Renal cortical epithelial cell (primary cell): ENCODE measurements around the gene TPSD1. TPM values are rescaled to one million over a fixed set of nuclear protein-coding genes. Genes with fewer than 3 reads are reported as not detected.
"Not testable (repeated sequence)": the region's sequence is repeated elsewhere in the genome, so short reads cannot be mapped to it uniquely, and the experiment has no call there.

Experiments used
- DNase-seq: peaks from one replicate; pipeline ENCODE4 v3.0.0-alpha.2; 2011; ENCODE audit warnings: low read depth
- total RNA-seq: library from RNA; depleted of rRNA; stranded (reverse); fragments of >200 nt; gene quantifications from 2 replicates; pipeline ENCODE4 v1.2.3, GENCODE V29; 2014

Gene TPSD1
- not detected in 2 replicates for total RNA-seq

DNA sequence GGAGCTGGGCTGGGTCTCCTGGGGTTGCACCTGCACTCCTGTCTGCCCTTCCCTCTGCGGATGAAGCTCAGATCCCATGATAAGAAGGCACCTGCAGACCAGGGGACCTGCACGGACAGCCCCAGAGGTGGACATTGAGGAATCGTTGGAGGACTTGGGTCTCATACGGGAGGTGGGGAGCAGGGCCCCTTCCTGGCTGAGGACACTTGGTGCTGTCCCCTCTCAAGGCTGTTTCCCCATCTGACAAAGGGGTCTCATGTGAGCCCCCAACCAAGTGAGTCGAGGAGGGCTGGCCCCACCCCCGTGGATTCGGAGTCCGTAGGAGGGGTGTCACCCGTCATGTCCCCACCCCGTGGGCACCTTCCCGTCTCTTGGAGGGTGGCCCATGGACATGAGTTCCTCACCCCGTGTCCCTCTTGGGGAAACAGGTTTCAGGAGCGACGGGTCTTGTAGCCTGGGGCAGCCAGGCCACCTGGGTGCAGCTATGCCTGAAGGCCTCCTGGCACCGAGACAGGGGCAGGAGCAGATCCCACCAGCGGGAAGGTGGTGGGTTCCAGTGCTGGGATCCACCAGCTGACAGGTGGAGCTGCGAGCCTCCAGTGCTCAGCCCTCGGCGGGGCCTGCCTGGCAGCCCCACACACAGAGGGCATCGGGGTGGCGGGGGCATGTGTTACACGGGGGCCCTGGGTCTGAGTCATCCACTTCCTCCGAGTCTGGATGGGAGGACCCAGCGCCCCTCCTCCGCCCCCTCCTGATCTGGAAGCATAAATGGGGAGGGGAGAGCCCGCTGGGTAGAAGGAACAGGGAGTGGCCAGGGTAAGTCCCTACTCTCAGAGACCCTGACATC is at the start of gene TPSD1:
TSS of gene TPSD1 (plus strand) at position 794 of the 847 bp plus-strand sequence. CDS start 212 bp downstream, outside the sequence.
- DNase-seq = not testable (repeated sequence)

DNA sequence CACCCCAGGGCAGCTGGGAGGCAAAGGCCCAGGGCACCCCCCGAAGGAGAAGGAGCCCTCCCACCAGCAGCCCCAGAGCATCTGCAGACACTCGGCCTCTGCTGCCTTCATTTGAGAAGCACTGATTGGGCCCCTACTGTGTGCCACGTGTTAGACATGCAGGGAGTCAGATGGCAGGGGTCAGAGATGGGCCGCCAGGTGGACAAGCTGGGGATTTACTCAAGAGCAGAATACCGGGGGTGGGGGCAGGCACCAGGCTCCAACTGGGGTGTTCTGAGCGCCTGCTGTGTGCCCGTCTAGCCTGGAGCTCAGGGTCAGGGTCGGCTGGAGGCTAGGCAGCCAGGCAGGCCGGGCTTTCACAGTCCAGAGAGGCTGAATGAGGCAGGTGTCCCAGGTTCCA is 49.5 kb upstream of the TPSD1 start:
- no peak for DNase-seq

DNA sequence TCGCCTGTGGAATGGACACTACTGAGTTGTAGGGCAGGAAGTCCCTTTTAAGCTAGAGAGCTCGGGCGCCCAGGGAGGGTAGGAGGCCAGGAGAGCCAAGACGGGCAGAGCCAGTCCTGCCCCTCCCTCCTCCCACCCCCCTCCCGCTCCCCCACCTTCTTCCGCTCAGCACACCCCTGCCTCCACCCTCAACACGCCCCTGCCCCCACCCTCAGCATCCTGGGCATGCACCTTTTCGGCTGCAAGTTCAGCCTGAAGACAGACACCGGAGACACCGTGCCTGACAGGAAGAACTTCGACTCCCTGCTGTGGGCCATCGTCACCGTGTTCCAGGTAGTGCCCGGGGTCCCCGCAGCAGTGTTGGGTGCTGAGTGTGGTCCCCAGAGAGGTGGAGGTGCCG is 49.1 kb upstream of the TPSD1 start:
- no peak for DNase-seq

DNA sequence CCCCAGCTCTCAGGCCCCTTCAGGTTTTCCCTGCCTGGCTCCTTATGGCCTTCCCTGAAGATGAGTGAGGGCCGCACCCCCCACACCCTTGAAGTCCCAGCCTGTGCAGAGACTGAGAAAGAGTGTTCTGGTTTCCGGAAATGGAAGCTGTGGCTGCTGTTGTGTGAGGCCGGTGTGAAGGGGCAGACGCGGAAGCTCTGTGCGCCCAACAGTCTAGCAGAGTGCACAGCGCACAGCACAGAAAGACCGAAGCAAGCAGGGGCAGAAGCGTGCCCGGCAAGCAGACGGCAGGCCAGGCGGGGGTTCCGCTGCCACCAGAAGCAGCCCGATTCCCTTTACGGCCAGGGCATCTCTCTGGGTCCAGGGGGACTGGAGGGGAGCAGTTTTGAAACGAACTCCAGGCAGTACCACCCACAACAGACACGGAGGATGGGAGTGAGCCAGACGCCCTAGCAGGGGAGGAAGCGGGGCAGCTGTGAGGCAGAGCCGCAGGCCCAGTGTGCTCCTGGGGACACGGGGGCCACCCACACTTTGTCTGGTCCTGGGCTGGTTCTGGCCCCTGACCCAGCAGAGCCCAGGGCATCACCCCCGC is 47.5 kb upstream of the TPSD1 start:
- no peak for DNase-seq

DNA sequence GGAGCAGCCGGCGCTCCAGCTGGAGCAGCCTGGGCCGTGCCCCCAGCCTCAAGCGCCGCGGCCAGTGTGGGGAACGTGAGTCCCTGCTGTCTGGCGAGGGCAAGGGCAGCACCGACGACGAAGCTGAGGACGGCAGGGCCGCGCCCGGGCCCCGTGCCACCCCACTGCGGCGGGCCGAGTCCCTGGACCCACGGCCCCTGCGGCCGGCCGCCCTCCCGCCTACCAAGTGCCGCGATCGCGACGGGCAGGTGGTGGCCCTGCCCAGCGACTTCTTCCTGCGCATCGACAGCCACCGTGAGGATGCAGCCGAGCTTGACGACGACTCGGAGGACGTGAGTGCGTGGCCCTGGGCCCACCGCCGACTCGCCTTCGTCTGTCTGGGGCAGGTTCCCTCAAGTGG is 46.8 kb upstream of the TPSD1 start:
- no peak for DNase-seq

DNA sequence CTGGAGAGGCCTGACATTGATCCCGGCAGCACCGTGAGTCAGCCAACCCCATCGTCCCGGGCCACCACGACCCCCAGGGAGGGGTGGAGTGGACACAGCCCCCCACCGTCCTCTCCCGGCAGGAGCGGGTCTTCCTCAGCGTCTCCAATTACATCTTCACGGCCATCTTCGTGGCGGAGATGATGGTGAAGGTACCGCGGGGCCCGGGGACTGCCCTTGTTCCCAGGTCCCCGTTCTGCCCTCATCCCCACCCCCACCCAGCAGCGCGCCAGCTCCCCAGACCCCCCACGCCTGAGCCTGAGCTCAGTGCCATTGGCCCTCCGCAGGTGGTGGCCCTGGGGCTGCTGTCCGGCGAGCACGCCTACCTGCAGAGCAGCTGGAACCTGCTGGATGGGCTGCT is 45.4 kb upstream of the TPSD1 start:
- no peak for DNase-seq

DNA sequence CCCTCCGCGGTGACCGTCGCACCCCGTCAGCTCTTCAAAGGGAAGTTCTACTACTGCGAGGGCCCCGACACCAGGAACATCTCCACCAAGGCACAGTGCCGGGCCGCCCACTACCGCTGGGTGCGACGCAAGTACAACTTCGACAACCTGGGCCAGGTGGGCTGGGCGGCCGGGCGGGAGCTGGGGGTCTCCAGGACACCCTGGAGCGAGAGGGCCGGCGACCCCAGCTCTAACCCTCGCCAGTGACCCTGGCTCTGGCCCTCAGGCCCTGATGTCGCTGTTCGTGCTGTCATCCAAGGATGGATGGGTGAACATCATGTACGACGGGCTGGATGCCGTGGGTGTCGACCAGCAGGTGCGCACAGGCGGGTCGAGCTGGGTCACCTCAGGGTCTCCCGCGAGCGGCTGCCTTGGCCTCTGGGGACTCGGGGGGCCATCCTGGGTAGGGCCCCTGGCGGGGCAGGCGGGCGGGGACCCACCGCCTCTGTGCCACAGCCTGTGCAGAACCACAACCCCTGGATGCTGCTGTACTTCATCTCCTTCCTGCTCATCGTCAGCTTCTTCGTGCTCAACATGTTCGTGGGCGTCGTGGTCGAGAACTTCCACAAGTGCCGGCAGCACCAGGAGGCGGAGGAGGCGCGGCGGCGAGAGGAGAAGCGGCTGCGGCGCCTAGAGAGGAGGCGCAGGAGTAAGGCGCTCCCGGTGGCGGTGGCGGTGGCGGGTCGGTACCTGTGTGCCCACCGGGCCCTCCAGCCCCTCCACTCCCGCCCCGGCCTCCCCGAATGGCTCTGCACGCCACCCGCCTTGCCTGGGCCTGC is 44.2 kb upstream of the TPSD1 start:
- DNase-seq = no peak

DNA sequence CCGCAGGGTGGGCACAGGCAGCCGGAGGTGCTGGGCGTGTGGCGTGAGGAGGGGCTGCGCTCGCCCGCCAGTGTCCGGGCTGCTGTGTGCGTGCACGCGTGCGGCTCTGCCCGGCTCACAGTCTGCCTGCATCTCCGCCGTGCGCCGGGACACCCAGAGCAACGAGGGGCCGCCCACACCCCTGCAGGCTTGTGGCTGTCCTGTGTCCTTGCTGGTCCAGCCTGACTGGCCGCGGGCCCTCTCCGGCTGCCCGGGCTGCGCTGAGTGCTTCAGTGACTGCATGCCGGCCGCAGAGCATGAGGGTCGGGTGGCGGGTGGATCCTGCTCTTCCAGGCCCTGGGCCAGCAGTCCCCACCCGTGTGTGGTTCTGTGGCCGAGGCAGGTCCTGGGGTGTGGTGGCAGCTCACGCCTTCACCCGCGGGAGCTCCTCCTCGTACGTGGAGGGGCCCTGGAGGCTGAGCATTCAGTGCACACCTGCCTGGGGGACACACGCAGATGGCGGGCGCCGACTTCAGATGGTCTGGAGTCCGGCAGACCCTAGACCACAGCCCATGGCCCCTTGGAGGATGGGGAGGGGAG is 43.2 kb upstream of the TPSD1 start:
- DNase-seq = no peak

DNA sequence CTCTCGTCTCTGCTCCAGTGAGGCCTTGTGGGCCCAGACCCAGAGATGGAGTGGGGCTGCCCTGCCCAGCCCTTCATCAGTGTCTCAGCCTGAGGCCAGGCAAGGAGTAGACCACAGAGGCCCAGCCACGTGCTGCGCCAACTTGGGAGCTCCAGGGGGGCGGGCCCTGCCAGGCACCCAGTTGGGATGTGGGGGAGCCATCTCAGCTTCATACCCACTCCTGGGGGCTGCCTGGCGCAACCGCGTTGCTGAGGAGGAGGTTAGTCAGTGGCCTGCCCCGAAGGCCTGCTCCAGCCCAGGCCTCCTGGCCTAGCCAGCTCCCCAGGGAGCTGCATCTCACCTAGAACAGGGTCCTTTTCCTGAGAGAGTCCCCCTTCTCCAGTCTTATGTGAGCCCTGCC is 42.6 kb upstream of the TPSD1 start:
- no peak for DNase-seq

DNA sequence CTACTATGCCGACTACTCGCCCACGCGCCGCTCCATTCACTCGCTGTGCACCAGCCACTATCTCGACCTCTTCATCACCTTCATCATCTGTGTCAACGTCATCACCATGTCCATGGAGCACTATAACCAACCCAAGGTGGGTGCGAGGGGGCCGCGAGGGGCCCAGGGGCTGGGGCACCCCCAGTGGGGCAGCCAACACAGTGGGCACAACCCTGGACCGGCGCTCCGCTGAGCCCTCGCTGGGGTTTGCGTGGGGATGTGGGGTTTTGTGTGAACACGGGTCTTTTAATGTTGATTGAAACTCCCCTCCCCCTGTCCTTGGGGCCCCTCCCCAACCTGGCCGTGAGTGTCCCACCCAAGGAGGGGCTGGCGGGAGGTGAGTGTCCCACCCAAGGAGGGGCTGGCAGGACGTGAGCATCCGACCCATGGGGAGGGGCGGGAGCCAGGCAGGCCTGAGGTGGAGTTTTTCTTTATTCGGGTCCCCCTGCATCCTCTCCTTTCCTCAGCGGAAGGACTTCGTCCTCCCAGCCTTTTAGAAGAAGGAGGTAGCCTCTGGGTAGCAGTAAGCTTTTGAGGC is 42.0 kb upstream of the TPSD1 start:
- DNase-seq = no peak

DNA sequence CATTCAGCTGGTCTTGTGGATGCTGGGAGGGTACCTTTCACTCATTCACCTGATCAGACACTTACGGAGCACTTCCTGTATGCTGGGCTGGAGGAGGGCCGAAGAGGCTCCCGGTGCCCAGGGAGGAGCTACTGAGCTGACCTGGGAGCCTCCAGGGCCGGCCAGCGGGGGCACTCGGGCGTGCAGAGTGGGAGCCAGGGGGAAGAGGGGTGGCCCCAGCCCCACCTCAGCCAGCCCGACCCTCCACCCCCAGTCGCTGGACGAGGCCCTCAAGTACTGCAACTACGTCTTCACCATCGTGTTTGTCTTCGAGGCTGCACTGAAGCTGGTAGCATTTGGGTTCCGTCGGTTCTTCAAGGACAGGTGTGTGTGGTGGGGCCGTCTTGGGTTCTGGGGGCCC is 41.1 kb upstream of the TPSD1 start:
- DNase-seq = no peak

DNA sequence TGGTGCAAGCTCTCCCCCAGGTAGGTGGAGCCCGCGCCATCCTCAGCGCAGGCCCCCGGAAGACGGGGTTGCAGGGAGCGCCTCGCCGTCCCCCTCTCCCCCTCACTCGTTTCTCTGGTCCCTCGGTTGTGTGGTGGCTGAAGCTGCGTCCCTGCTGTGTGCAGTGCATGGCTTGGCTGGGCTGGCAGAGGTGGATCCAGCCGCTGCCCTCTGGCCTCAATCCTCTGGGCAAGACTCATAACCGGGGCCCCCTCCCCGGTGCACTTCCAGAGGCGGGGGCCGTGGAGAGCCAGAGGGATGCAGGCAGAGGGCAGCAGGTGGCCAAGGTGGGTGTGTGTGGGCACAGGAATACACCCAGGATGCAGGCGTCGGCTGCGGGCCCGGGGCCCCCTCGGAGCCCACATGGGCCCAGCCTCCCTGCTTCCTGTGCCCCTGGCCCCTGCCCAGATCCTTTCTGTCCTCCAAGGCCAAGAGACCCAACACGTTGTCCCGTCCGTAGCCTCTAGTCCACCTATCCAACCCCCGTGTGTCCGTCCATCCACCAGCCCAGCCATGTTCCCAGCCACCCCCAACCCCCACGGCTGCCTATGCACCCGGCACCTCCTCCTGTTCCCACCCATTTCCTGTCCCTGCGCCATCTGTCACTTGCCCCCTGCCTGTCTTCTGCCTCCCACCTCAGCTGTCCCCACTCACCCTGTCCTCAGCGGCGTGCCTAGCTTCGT is 40.1 kb upstream of the TPSD1 start:
- DNase-seq = no peak

DNA sequence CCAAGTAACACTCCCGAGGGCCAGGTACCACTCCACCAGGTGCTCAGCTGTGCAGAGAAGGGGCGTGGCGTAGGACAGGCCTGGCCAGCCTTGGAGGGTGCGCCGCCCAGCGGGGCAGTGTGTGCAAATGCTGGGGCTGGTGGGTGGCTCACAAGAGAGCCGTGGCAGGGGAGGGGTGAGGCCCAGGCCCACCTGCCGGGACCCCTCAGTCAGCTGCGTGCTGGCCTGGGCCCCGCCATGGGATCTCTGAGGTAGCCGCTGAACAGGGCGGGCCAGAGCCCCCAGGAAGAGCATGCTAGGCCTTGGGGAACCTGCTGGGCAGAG is 39.6 kb upstream of the TPSD1 start:
- no peak for DNase-seq

DNA sequence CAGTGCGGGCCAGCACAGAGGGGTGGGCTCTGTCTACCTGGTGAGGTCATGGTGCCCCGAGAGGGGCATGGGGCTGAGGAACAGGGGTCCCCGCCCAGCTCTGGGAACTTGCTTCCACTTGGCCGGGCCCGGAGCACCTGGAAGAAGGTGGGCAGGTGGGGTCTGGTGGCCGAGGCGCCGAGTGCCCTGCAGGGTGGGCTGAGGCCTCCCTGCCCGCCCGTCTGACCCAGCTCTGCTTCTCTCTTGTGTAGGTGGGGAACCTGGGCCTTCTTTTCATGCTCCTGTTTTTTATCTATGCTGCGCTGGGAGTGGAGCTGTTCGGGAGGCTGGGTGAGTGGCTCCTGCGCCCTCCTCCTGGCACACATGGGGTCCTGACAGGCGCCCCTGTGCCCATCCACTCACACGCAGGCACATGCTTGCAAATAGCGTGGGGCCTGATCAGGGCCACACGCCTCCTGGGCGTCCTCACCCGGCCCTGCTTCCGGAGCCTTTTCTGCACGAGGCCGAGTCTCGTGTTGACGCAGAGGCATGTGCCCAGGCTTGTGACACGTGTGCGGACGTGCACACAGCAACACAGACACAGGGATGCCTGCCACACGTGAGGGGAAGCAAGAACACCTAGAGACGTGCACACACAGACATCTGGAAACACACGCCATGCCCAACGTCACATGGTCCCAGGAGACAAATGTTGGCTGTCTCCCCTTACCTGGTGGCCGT is 39.0 kb upstream of the TPSD1 start:
- no peak for DNase-seq

DNA sequence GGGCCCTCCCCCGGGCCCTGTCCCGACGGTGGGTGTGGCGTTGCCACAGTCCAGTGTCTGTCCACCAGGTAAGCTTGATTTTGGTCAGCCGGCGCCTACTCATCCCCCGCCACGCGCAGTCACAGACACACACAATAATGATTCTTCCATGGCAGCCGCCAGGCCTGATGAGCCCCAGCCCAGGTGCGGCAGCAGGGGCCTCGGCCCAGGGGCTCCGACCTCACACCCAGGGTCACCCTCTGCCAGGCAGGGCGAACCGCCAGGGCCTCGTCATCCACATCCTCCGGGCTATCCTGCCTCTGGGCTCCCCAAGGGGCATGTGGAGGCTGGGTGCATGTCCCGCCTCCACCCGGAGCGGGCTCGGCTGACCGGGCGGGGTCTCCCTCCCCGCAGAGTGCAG is 38.3 kb upstream of the TPSD1 start:
- DNase-seq = no peak

DNA sequence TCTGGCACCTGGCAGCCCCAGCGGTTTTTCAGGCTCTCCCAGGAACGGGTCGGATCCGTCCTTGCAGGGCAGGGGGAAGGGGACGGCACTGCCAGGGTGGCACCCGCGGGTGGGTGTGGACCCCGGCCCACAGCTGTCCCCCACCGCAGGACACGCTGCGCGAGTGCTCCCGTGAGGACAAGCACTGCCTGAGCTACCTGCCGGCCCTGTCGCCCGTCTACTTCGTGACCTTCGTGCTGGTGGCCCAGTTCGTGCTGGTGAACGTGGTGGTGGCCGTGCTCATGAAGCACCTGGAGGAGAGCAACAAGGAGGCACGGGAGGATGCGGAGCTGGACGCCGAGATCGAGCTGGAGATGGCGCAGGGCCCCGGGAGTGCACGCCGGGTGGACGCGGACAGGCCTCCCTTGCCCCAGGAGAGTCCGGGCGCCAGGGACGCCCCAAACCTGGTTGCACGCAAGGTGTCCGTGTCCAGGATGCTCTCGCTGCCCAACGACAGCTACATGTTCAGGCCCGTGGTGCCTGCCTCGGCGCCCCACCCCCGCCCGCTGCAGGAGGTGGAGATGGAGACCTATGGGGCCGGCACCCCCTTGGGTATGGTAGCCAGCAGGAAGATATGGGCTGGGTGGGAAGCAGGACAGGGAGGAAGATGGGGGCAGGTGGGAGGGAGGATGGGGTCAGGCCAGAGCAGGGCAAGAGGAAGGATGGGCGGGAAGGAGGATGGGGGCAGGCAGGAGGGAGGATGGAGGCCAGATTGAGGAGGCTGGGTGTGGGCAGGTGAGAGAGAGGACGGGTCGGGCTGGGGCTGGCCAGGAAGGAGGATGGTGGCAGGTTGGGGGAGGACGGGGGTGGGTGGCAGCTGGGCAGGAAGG is 37.6 kb upstream of the TPSD1 start:
- no peak for DNase-seq

DNA sequence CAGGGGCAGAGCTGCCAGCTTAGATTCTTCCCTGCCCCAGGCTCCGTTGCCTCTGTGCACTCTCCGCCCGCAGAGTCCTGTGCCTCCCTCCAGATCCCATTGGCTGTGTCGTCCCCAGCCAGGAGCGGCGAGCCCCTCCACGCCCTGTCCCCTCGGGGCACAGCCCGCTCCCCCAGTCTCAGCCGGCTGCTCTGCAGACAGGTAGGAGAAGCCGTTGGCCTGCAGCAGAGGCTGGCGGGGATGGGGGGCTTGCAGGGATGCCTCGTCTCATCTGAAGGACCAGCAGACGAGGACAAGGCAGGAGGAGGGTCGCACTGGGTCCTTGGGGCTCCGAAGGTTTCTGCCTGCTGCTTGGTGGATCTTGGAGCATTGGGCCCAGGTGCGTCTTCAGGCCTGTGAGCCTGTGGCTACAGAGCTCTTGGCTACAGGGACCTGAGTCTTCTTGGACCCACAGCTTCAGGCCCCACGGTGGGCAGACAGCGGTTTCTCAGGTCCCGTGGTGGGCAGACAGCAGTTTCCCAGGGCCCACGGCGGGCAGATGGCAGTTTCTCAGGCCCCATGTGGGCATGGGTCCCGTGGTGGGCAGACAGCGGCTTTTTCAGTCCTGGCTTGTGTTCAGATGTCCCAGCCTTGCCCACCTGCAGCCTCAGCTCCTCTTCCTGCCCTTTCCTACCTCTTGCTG is 36.8 kb upstream of the TPSD1 start:
- no peak for DNase-seq

DNA sequence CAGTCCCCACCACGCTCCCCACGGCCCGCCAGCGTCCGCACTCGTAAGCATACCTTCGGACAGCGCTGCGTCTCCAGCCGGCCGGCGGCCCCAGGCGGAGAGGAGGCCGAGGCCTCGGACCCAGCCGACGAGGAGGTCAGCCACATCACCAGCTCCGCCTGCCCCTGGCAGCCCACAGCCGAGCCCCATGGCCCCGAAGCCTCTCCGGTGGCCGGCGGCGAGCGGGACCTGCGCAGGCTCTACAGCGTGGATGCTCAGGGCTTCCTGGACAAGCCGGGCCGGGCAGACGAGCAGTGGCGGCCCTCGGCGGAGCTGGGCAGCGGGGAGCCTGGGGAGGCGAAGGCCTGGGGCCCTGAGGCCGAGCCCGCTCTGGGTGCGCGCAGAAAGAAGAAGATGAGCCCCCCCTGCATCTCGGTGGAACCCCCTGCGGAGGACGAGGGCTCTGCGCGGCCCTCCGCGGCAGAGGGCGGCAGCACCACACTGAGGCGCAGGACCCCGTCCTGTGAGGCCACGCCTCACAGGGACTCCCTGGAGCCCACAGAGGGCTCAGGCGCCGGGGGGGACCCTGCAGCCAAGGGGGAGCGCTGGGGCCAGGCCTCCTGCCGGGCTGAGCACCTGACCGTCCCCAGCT is 35.7 kb upstream of the TPSD1 start:
- DNase-seq = no peak
